Liver (tissue), 3 donors: ENCODE data around the gene SIRT7.

Source experiments
- FOXA1 ChIP-seq: IDR thresholded peaks from 2 replicates; pipeline ENCODE4 v1.6.1; 2016; ENCODE audit warnings: antibody characterized with exemption
- RAD21 ChIP-seq, 2 donors: IDR thresholded peaks; 2 replicates each; pipeline ENCODE4 v1.6.1; 2016; ENCODE audit warnings: antibody characterized with exemption in 2 of 2, mild to moderate bottlenecking in 2 of 2
- SP1 ChIP-seq: IDR thresholded peaks from 2 replicates; pipeline ENCODE4 v1.6.1; 2018; ENCODE audit warnings: antibody characterized with exemption, mild to moderate bottlenecking
- TAF1 ChIP-seq: conservative IDR thresholded peaks from 2 replicates; pipeline ENCODE4 v1.6.1; 2016; ENCODE audit warnings: antibody characterized with exemption, mild to moderate bottlenecking
- YY1 ChIP-seq: IDR thresholded peaks from 2 replicates; pipeline ENCODE4 v1.6.1; 2016; ENCODE audit warnings: antibody characterized with exemption, mild to moderate bottlenecking
- TF ChIP-seq, protein P1 (sequence below): fragments of 150-350 bp; IDR thresholded peaks from 2 replicates; pipeline ENCODE4 v1.5.1; 2017; ENCODE audit warnings: improper control_type of control experiment, low read depth, low read length; ENCODE audit not compliant: missing input control
- TF ChIP-seq, protein P2 (sequence below): IDR thresholded peaks from 2 replicates; pipeline ENCODE4 v1.6.1; 2016; ENCODE audit warnings: antibody characterized with exemption, mild to moderate bottlenecking
- TF ChIP-seq, protein P3 (sequence below): IDR thresholded peaks from 2 replicates; pipeline ENCODE4 v1.6.1; 2016; ENCODE audit warnings: antibody characterized with exemption
- donor health status: healthy.
- donor health status: healthy.

DNA sequence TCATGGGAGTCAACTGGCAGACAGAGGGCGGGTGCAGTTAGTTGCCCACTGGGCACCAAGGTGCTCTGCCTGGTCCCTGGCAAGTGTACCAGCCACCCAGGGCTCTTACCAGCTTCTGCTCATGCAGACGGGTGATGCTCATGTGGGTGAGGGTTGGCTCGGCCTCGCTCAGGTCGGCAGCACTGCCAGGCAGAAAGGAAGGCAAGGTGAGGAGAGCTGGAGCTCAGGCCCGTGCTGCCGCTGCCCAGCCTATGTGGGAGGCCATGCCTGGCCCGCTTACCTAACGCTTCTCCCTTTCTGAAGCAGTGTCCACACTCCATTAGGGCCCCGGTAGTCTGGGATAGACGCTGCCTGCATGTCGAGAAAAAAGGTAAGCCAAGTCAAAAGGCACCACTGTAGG lies 2.6 kb downstream of the SIRT7 start:
- TF ChIP-seq RAD21 (IDR thresholded peaks at IDR 0.05) (no peak), SP1 (no peak), FOXA1 (no peak), TAF1 (no peak), YY1 (no peak)
- TF ChIP-seq, protein P1, sequence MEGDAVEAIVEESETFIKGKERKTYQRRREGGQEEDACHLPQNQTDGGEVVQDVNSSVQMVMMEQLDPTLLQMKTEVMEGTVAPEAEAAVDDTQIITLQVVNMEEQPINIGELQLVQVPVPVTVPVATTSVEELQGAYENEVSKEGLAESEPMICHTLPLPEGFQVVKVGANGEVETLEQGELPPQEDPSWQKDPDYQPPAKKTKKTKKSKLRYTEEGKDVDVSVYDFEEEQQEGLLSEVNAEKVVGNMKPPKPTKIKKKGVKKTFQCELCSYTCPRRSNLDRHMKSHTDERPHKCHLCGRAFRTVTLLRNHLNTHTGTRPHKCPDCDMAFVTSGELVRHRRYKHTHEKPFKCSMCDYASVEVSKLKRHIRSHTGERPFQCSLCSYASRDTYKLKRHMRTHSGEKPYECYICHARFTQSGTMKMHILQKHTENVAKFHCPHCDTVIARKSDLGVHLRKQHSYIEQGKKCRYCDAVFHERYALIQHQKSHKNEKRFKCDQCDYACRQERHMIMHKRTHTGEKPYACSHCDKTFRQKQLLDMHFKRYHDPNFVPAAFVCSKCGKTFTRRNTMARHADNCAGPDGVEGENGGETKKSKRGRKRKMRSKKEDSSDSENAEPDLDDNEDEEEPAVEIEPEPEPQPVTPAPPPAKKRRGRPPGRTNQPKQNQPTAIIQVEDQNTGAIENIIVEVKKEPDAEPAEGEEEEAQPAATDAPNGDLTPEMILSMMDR: no peak
- TF ChIP-seq, protein P2, sequence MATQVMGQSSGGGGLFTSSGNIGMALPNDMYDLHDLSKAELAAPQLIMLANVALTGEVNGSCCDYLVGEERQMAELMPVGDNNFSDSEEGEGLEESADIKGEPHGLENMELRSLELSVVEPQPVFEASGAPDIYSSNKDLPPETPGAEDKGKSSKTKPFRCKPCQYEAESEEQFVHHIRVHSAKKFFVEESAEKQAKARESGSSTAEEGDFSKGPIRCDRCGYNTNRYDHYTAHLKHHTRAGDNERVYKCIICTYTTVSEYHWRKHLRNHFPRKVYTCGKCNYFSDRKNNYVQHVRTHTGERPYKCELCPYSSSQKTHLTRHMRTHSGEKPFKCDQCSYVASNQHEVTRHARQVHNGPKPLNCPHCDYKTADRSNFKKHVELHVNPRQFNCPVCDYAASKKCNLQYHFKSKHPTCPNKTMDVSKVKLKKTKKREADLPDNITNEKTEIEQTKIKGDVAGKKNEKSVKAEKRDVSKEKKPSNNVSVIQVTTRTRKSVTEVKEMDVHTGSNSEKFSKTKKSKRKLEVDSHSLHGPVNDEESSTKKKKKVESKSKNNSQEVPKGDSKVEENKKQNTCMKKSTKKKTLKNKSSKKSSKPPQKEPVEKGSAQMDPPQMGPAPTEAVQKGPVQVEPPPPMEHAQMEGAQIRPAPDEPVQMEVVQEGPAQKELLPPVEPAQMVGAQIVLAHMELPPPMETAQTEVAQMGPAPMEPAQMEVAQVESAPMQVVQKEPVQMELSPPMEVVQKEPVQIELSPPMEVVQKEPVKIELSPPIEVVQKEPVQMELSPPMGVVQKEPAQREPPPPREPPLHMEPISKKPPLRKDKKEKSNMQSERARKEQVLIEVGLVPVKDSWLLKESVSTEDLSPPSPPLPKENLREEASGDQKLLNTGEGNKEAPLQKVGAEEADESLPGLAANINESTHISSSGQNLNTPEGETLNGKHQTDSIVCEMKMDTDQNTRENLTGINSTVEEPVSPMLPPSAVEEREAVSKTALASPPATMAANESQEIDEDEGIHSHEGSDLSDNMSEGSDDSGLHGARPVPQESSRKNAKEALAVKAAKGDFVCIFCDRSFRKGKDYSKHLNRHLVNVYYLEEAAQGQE: no peak
- TF ChIP-seq, protein P3, sequence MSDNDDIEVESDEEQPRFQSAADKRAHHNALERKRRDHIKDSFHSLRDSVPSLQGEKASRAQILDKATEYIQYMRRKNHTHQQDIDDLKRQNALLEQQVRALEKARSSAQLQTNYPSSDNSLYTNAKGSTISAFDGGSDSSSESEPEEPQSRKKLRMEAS: no peak
